ENCODE measurements around the gene FYCO1.

Gene FYCO1

GRCh38 chr3:45885979-45886705, 109.5 kb downstream of the FYCO1 start, which contains the start of gene CCR9:
CCR9 (plus strand) TSS chr3:45886543; CDS start chr3:45894934, 8,391 bp downstream.
- no peak for DNase-seq (ENCODE audit: low spot score)

DNA sequence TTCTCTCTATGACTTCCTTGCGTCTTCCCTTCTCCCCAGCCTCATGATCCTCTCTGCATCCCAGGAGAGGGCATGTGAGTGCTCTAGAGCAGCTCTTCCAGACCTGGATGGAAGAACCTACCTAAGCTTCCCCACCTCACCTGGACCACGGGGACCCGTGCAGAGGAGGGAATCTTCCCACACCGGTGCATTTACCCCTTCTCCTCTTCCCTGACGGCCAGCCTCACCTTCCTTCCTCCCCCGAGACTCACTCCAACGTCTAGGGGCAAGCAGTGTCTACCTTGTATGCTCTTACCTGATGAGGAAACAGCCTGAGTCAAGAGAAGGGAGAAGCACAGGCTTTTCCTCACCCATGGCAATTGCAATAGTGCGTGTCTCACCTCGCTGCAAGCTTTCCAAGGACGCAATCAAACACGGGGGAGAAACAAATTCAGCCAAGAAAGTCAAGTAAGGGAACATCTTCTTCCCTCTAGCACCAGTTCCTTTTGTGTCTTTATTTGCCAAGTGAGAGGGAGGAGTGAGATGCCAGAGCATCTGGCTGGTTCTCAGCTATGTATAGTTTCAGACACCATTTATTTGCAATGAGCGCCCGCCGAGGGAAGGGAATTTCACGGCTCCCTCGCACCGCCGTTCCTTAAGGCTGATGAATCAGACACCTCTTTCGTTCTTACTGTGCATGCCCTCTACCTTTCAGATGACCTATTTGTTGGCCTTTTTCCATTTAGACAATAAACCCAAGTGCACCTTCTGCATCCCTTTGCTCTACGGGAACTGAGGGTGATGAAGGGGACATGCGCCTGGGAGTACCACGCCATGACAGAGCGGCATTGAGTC, 111.0 kb downstream of the FYCO1 start:
- no peak for DNase-seq (ENCODE audit: low spot score)

DNA sequence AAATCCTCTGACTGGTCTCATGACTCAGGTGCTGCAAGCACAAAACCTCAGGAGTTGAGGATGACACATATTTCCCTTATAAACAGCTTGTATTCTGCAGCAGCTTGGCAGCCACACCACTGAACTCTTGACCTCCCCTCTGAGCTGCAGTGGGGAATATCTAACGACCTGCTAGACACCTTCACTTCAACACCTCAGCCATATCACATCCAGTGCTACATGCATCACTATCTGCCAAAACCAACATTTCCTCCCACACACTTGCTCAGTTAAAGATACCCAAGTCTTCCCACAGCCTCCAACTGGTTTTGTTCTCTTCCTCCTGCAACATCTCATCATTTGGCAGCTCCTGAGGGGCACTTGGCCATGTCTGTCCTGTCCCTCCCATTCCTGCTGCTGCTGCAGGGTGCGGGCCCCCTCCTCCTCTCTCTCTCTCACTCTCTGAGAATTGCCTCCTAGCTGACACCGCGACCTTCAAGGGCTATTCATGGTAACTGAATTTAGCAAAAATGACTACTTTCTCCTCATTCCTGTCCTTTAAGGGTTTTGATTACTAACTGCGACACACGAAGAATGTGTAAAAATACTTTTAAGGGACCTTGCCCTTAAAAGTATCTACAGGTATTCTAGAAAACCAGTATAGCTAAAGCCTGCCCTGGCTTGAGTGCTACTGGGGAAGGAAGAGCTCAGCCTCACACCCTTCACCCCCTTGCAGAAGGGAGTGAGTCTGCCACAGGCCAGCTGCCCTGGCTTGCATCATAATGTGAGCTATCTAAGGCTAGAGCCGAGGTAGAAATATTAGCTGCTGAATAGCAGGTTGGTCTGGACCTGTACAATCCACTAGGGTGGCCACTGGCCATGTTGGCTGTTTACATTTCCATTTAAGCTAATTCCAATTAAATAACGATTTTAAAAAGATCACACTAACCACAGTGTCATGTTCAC, 114.3 kb downstream of the FYCO1 start:
- DNase-seq (ENCODE audit: low spot score): no peak

- no peak for DNase-seq (ENCODE audit: low spot score)
These were observed 114.9 kb downstream of the FYCO1 start for GRCh38 chr3:45880725-45881077.

DNA sequence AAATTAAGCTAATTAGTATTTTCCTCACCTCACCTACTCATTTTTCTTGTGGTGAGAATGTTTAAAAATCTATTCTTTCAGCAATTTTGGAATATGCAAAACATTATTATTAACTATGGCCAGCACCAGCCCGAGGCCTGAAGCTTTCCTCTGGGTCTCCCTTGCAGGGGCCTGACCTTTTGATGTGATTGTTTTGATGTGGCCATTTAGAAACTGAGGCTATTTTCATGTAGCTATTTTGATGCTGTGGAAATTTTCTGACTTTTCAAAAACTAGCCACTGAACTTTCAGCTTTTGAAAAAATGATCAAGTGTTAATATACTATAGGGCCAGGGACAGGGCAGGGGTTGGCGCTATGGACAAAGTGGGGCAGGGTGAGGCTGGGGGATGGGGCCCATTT, 117.5 kb downstream of the FYCO1 start:
- DNase-seq (ENCODE audit: low spot score): no peak

DNA sequence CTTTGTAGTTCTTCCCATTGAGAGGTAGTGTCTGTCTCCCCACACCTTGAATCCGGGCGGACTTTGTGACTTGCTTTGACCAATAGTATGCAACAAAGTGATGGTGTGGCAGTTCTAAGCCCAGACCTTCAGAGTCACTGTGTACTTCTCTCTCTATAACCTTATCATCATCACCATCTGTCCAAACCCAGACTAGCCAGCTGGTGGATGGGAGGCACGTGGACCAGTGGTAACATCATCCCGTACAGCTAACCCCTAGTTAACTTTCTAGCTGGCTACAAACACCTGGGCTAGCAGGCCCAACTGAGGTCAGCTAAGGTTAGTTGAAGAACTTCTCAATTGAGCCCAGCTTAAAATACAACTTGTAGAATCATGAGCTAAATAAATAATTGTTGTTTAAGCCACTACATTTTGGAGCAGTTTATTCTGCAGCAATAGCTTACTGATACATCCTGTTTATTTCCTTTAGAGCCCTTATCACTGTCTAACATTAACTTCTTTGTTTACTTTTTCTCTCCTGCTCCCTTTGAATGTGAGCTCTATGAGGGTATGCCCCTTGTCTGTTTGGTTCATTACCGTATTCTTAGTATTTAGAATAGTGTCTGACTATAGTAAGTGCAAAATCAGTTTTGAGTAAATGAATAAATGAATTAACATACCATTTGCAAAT, 120.8 kb downstream of the FYCO1 start:
- no peak for DNase-seq (ENCODE audit: low spot score)

DNA sequence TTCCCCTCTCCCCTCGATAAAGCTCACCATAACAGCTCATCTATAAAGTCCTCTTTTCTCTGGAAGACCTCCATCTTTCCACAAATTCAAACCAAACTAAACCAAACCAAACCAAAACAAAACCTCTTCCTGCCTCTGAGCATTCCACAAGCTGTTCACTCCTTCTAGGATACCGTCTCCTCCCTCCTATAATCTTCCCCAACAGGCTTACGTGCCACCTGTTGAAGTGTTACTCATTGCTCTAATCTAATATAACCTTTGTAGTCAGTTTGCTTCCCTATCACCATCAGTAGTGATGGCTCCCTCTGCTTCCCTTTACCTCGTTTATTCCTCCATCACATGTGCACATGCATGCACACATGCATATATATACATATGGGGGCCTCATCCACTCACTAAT, 122.0 kb downstream of the FYCO1 start:
- no peak for DNase-seq (ENCODE audit: low spot score)

DNA sequence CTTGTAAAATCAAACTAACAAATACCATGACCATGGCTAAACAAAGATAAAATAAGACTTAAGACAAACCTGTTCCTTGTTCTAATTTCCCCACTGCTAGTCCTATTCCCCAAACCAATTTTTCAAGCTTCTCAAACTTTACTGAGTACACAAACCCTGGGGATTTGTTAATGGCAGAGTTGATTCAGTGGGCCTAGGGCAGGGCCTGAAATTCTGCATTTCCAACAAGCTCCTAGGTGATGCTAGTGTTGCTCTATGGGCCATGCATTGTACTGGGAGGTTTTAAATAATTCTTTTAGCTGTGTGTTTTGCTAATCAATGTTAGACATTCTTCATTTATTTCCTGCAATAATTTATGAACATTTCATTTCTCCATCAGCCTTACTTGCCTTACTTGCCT, 122.6 kb downstream of the FYCO1 start:
- DNase-seq (ENCODE audit: low spot score): no peak

GRCh38 chr3:45872569-45872968, 123.1 kb downstream of the FYCO1 start:
- DNase-seq (ENCODE audit: low spot score): no peak

DNA sequence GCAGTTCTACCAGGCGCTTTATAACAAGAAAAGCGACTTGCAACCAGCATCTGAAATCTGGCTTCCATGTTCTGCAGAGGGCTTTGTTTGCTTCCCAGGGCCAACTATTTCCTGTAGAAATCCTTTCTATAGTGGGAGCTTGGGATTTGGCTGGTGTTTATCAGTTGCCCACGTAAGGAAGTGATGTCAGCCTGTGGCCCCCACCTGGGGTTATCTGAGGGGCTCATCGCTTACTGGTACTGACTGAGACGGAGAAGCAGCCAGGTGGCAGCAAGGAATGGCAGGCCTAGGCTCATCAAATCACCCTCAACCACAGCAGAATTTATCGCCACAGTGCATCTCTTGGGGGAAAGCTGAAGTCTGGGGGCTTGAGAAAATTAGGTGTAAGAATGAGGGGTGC, 123.8 kb downstream of the FYCO1 start:
- DNase-seq (ENCODE audit: low spot score): no peak

DNA sequence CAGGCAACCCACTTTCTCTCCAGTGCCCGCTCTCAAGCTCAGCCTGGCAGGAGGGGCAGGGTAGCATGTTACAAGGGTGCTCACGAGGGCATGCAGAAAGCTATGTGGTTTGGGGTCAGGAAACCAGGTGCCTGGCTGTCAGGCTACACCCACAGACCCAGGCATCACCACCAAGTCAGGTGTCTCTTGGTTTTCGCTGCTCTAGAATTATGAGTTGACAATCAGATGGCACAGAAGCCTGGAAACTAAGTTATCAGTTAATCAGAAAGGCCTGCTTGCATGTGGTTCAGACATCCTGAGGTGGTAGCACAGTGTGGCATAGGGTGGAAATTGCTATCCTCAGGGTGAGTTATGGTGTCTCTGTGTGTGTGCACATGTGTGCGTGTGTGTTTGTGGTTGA, 125.5 kb downstream of the FYCO1 start:
- DNase-seq (ENCODE audit: low spot score): no peak

- DNase-seq (ENCODE audit: low spot score): no peak
These were observed 126.0 kb downstream of the FYCO1 start for GRCh38 chr3:45869638-45870037.

DNA sequence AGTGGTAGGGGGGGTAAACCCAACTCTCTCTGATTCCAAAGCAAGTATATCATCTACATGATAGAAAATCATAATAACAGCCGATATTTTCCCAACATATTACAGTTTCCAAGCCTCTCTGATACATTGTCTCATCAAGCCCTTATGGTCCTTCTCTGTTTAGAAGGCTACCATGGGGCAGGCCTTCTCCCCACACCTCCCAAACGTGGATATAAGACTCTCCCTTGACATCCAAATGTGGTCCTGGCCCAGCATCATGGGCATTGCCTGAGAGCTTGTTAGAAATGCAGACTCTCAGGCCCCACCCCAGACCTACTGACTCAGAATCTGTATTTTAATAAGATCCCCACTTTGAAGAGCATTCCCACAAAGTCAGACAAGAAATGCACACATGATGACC, 127.0 kb downstream of the FYCO1 start:
- no peak for DNase-seq (ENCODE audit: low spot score)

DNA sequence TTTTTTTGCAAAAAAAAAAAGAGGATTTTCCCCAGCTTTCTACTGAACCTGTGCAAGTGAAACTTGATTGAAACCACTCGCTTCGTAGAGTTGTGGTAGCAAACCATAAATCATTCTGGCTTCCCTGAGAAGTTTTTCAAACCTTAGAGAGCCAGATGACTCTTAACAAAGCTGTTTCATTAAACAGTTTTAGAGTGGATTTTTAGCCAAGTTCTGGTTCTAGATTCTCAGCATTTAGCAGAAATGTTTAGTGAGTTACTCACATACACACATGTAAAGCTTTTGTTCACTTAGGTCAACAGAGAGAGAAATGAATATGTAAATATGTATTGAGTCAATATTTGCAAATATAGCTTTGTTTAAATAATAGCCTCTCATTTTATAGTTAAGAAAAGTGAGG, 127.4 kb downstream of the FYCO1 start:
- DNase-seq (ENCODE audit: low spot score): no peak
